ENCODE measurements around the gene ELL2. TPM values are rescaled to one million over a fixed set of nuclear protein-coding genes. Genes with fewer than 3 reads are reported as not detected.

Gene ELL2
- total and polyA plus RNA-seq, 9 of the 15 experiments (the other 6 are each of a cell fraction or from before 2014, with no cell fraction given) = 4.3 to 18.3 (median 14.5) TPM

DNA sequence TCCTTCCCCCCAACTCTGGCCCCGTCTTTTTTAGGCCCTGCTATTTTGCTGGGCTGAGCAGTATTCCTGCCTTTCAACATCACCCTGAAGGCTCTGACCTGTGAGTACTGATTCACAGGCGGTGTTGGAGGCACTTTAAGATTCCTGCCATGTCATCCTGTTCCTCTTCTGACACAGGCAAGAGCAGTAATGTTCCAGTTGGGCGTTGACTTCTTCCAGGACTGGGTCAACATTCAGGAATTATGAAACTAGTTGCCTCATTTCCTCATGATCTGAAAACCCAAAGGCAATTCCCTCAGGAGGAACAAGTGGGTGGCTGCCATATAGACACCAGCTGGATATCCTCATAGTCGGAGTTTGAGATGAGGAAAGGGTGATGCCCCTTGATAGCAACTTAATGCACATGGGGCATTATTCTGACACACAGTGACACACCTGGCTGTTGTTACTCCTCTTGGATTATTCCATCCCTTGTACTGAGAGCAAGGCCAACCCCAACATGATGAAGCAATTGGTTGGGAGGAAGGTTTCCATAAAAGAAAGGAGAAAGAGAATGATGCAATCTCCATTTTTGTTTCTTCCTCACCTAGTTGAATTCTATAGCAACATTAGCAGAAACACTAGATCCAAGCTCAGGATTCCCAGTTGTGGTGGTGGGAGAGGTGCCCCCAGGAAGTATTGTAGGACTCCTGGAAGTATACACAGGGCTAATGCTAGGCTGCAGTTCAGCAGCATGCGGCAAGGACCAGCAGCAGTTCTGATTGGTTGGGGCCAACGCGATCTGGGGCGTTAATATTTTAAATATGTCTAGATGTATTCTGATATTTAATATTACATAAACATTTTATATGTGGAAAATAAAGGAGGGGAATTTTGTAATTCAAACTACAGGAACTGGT lies 119.5 kb downstream of the ELL2 start (continued):
- TF ChIP-seq, protein P1, sequence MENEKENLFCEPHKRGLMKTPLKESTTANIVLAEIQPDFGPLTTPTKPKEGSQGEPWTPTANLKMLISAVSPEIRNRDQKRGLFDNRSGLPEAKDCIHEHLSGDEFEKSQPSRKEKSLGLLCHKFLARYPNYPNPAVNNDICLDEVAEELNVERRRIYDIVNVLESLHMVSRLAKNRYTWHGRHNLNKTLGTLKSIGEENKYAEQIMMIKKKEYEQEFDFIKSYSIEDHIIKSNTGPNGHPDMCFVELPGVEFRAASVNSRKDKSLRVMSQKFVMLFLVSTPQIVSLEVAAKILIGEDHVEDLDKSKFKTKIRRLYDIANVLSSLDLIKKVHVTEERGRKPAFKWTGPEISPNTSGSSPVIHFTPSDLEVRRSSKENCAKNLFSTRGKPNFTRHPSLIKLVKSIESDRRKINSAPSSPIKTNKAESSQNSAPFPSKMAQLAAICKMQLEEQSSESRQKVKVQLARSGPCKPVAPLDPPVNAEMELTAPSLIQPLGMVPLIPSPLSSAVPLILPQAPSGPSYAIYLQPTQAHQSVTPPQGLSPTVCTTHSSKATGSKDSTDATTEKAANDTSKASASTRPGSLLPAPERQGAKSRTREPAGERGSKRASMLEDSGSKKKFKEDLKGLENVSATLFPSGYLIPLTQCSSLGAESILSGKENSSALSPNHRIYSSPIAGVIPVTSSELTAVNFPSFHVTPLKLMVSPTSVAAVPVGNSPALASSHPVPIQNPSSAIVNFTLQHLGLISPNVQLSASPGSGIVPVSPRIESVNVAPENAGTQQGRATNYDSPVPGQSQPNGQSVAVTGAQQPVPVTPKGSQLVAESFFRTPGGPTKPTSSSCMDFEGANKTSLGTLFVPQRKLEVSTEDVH (IDR thresholded peaks at IDR 0.05; ENCODE audit: low read depth, partially characterized antibody) = no peak
- TF ChIP-seq ZNF253 (CRISPR knock-in tag; conservative IDR thresholded peaks at IDR 0.05) (no peak), GABPA (tag; conservative IDR thresholded peaks at IDR 0.05; ENCODE audit: low read depth) (no peak), CBFB (CRISPR knock-in tag; IDR thresholded peaks at IDR 0.05) (no peak), JUNB (CRISPR knock-in tag; conservative IDR thresholded peaks at IDR 0.05) (no peak; the same call in 1 of the 2 replicates), PRMT5 (CRISPR knock-in tag; IDR thresholded peaks at IDR 0.05) (no peak), CHCHD3 (CRISPR knock-in tag; IDR thresholded peaks at IDR 0.05) (no peak), ZBTB8A (IDR thresholded peaks at IDR 0.05; ENCODE audit: partially characterized antibody) (no peak), SMAD3 (CRISPR knock-in tag; conservative IDR thresholded peaks at IDR 0.05) (no peak), HCFC1 (IDR thresholded peaks at IDR 0.05; ENCODE audit: low read depth, low read length) (no peak), RFX1 (IDR thresholded peaks at IDR 0.05) (no peak), ZNF444 (CRISPR knock-in tag; IDR thresholded peaks at IDR 0.05) (no peak)
- TF ChIP-seq, protein P2, sequence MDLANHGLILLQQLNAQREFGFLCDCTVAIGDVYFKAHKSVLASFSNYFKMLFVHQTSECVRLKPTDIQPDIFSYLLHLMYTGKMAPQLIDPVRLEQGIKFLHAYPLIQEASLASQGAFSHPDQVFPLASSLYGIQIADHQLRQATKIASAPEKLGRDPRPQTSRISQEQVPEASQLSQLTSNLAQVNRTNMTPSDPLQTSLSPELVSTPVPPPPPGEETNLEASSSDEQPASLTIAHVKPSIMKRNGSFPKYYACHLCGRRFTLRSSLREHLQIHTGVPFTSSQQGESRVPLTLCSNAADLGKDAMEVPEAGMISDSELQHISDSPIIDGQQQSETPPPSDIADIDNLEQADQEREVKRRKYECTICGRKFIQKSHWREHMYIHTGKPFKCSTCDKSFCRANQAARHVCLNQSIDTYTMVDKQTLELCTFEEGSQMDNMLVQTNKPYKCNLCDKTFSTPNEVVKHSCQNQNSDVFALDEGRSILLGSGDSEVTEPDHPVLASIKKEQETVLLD (IDR thresholded peaks at IDR 0.05) = no peak
- TF ChIP-seq, protein P3, sequence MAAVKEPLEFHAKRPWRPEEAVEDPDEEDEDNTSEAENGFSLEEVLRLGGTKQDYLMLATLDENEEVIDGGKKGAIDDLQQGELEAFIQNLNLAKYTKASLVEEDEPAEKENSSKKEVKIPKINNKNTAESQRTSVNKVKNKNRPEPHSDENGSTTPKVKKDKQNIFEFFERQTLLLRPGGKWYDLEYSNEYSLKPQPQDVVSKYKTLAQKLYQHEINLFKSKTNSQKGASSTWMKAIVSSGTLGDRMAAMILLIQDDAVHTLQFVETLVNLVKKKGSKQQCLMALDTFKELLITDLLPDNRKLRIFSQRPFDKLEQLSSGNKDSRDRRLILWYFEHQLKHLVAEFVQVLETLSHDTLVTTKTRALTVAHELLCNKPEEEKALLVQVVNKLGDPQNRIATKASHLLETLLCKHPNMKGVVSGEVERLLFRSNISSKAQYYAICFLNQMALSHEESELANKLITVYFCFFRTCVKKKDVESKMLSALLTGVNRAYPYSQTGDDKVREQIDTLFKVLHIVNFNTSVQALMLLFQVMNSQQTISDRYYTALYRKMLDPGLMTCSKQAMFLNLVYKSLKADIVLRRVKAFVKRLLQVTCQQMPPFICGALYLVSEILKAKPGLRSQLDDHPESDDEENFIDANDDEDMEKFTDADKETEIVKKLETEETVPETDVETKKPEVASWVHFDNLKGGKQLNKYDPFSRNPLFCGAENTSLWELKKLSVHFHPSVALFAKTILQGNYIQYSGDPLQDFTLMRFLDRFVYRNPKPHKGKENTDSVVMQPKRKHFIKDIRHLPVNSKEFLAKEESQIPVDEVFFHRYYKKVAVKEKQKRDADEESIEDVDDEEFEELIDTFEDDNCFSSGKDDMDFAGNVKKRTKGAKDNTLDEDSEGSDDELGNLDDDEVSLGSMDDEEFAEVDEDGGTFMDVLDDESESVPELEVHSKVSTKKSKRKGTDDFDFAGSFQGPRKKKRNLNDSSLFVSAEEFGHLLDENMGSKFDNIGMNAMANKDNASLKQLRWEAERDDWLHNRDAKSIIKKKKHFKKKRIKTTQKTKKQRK (IDR thresholded peaks at IDR 0.05; ENCODE audit: borderline replicate concordance, low read depth, low read length) = no peak
- TF ChIP-seq, protein P4, sequence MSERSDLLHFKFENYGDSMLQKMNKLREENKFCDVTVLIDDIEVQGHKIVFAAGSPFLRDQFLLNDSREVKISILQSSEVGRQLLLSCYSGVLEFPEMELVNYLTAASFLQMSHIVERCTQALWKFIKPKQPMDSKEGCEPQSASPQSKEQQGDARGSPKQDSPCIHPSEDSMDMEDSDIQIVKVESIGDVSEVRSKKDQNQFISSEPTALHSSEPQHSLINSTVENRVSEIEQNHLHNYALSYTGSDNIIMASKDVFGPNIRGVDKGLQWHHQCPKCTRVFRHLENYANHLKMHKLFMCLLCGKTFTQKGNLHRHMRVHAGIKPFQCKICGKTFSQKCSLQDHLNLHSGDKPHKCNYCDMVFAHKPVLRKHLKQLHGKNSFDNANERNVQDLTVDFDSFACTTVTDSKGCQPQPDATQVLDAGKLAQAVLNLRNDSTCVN (CRISPR knock-in tag; IDR thresholded peaks at IDR 0.05) = no peak
- TF ChIP-seq, protein P5, sequence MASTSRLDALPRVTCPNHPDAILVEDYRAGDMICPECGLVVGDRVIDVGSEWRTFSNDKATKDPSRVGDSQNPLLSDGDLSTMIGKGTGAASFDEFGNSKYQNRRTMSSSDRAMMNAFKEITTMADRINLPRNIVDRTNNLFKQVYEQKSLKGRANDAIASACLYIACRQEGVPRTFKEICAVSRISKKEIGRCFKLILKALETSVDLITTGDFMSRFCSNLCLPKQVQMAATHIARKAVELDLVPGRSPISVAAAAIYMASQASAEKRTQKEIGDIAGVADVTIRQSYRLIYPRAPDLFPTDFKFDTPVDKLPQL (IDR thresholded peaks at IDR 0.05; ENCODE audit: extremely low read depth, insufficient read length) = no peak

Data from K562 (cell line).